ENCODE results near the gene VAV2.

- TF ChIP-seq CTCF (IDR thresholded peaks at IDR 0.05), result no peak
- TF ChIP-seq POLR2A (IDR thresholded peaks at IDR 0.05), result no peak
- TF ChIP-seq EP300 (IDR thresholded peaks at IDR 0.05), result no peak
Measured at GRCh38 chr9:133787754-133788025, 204.4 kb downstream of the VAV2 start.

Measured in tibial nerve (tissue), 4 donors.